ENCODE data around the gene SIX6. TPM values are rescaled to one million over a fixed set of nuclear protein-coding genes. Genes with fewer than 3 reads are reported as not detected.
"Not testable (repeated sequence)": the region's sequence is repeated elsewhere in the genome, so short reads cannot be mapped to it uniquely, and the experiment has no call there.

Gene SIX6
- total RNA-seq: not detected

DNA sequence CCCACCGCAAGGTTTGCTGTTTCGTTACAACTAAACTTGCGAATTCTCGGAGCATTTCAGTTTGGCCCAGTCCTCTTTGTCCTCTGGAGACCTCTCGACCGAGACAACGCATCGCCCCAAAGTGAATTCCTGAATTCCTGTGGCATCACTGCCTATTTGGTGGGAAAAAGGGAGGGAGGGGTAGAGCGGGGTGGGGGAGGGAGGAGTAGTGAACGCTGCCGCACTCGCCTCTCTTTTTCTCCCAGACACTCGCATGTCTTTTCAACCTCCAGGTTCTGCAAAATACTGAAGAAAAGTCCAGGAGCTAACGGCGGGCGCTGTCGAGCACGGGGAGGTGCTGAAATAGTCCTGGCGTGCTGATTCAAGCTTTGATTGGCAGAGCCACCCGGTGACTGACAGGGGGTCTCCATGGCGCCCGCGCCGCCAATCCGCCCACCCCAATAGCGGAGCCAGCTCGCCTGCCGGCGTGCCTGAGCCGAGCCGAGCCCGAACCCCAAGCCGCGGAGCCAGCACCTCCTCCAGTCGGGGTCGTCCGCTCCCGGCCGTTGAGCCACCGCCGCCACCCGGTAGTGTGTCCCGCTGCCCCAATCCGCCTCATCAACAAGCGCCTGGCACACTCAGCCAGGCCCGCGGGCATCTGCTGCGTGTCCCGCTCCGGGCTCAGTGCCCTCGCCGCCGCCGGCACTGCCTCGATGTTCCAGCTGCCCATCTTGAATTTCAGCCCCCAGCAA lies at the start of gene SIX6:
SIX6 (plus strand) TSS at position 440 of the 731 bp plus-strand sequence; CDS start at position 693, 253 bp downstream.
- Histone ChIP-seq H3K4me3 (peak within 1 kb of the TSS in 1 of 2 donors; percentile 17), H3K27ac (no peak within 1 kb of the TSS), H3K27me3 (peaks cover 5% of the 10 kb centered on the region), H3K9me3 (no peaks in the 10 kb centered on the region), H3K4me1 (peaks cover 27% of the 10 kb centered on the region), H3K36me3 (no peaks in the 10 kb centered on the region)
- DNase-seq (ENCODE audit: extremely low spot score in 2 of 2): no peak
- no peak for TF ChIP-seq POLR2A (IDR thresholded peaks at IDR 0.05)
- TF ChIP-seq POLR2AphosphoS5 (IDR thresholded peaks at IDR 0.05; ENCODE audit: insufficient read depth in 1 of 2, low read depth in 1 of 2): no peak
- TF ChIP-seq, protein P1, sequence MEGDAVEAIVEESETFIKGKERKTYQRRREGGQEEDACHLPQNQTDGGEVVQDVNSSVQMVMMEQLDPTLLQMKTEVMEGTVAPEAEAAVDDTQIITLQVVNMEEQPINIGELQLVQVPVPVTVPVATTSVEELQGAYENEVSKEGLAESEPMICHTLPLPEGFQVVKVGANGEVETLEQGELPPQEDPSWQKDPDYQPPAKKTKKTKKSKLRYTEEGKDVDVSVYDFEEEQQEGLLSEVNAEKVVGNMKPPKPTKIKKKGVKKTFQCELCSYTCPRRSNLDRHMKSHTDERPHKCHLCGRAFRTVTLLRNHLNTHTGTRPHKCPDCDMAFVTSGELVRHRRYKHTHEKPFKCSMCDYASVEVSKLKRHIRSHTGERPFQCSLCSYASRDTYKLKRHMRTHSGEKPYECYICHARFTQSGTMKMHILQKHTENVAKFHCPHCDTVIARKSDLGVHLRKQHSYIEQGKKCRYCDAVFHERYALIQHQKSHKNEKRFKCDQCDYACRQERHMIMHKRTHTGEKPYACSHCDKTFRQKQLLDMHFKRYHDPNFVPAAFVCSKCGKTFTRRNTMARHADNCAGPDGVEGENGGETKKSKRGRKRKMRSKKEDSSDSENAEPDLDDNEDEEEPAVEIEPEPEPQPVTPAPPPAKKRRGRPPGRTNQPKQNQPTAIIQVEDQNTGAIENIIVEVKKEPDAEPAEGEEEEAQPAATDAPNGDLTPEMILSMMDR (IDR thresholded peaks at IDR 0.05): no peak
- intact Hi-C loops (cut with DNase I): no loop called here

DNA sequence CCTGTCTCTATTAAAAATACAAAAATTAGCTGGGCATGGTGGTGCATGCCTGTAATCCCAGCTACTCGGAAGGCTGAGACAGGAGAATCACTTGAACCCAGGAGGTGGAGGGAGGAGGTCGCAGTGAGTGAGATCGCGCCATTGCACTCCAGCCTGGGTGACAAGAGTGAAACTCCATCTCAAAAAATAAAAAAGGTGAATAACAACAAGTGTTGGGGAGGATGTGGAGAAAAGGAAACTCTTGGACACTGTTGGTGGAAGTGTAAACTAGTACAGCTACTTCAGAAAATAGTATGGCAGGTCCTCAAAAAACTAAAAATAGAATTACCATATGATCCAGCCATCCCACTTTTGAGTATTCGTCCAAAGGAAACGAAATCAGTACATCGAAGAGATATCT lies 28.7 kb upstream of the SIX6 start:
- H3K4me1 ChIP-seq; H3K4me3 ChIP-seq; H3K27ac ChIP-seq; H3K9me3 ChIP-seq; intact Hi-C loops (cut with DNase I); H3K27me3 ChIP-seq; DNase-seq (ENCODE audit: extremely low spot score in 2 of 2); H3K36me3 ChIP-seq: not testable (repeated sequence)

DNA sequence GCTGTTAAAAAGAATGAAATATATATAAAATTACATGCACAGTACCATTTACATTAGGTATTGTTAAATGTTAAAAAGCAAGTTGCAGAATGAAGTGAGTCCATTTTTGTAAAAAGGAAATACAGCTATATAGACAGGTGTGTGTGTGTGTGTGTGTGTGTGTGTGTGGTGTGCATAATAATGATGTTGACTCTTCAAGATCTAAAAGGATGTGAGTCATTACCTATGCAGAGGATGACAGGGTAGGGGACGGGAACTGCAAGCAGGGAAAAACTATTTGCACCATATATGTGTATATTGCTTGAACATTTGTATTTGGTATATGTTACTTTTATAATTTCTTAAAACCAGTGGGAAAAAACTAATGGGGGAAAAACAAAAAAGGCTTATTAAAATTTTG lies 26.2 kb upstream of the SIX6 start:
- Histone ChIP-seq H3K9me3 (peaks cover 7% of the 10 kb centered on the region), H3K36me3 (no peaks in the 10 kb centered on the region), H3K4me3 (no peak overlapping the region), H3K27me3 (peaks cover 10% of the 10 kb centered on the region), H3K4me1 (peaks cover 10% of the 10 kb centered on the region), H3K27ac (no peak overlapping the region)
- intact Hi-C loops (cut with DNase I): no loop called here
- DNase-seq (ENCODE audit: extremely low spot score in 2 of 2): no peak
- TF ChIP-seq, protein P1 (IDR thresholded peaks at IDR 0.05): no peak
- TF ChIP-seq POLR2AphosphoS5 (IDR thresholded peaks at IDR 0.05; ENCODE audit: insufficient read depth in 1 of 2, low read depth in 1 of 2) (no peak), POLR2A (IDR thresholded peaks at IDR 0.05) (no peak)

DNA sequence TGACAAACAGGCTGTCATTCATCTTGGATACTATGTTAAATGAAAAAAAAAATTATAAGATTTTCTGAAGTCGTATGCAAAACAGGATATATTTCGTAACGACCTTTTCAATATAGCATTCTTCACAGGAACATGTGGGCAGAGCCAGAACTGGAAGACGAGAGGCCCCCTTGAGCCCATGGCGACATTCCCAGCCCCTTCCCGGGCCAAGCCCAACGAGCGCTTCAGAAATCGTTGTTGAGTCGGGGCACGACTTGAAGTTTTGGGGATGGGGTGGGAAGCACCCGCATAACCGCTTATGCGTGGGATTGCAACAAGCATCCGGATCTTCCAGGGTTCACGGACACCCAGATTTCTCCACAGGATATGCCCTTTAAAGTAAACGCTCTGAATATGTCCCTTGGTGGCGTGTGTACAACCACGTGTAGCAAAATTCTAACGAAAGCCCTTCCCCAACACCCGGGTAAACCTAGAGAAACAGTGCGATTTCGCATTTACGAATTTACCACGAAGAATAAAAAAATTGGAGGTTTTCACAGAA lies 23.8 kb upstream of the SIX6 start:
- H3K27me3 ChIP-seq: peaks cover 10% of the 10 kb centered on the region
- no peaks in the 10 kb centered on the region for H3K36me3 ChIP-seq
- peaks cover 10% of the 10 kb centered on the region for H3K4me1 ChIP-seq
- intact Hi-C loops (cut with DNase I): no loop called here
- TF ChIP-seq POLR2AphosphoS5 (IDR thresholded peaks at IDR 0.05; ENCODE audit: insufficient read depth in 1 of 2, low read depth in 1 of 2) (no peak), POLR2A (IDR thresholded peaks at IDR 0.05) (no peak)
- TF ChIP-seq, protein P1 (IDR thresholded peaks at IDR 0.05): no peak
- H3K27ac ChIP-seq: no peak overlapping the region
- DNase-seq (ENCODE audit: extremely low spot score in 2 of 2): no peak
- peaks cover 5% of the 10 kb centered on the region for H3K9me3 ChIP-seq
- H3K4me3 ChIP-seq: peak overlapping the region in 1 of 2 donors; percentile 31

DNA sequence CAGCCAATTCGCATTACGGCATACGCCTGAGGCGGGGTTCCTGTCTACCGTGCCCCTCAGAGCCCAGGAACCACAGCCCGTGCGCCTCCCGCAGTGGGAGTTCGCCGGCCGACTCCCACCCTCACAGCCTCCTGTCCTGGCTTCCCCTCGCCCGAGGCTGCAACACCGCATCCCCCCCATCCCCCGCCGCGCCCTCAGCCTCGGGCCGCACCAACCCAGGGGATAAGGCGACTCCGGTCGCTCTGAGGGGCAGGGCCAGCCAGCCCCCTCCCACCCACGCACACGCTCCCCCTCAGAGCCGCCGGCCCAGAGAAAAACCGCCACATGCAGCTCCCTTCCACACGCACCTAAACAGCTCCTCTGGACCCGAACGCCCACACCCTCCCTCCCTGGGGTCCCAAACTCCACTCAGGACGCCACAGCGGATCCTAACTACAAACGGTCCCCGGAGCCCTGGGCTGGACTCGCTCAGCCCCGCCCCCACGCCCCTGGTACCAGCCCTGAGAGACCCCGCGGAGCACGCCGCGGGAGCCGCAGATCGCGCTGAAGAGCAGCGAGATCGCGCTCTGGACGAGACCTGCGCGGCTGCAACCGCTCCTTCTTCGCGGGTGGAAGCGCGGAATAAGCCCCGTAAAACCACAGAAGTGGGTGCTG lies 23.2 kb upstream of the SIX6 start, which contains the start of gene C14orf39:
C14orf39 (minus strand) TSS at position 466 of the 654 bp plus-strand sequence. CDS start 985 bp downstream, outside the sequence.
- intact Hi-C loops (cut with DNase I): no loop called here
- Histone ChIP-seq H3K27ac (no peak within 1 kb of the TSS), H3K4me1 (peaks cover 10% of the 10 kb centered on the region), H3K4me3 (peak within 1 kb of the TSS in 1 of 2 donors; percentile 31), H3K27me3 (peaks cover 10% of the 10 kb centered on the region), H3K36me3 (no peaks in the 10 kb centered on the region), H3K9me3 (no peaks in the 10 kb centered on the region)
- TF ChIP-seq, protein P1 (IDR thresholded peaks at IDR 0.05): no peak
- no peak for TF ChIP-seq POLR2A (IDR thresholded peaks at IDR 0.05)
- no peak for TF ChIP-seq POLR2AphosphoS5 (IDR thresholded peaks at IDR 0.05; ENCODE audit: insufficient read depth in 1 of 2, low read depth in 1 of 2)
- DNase-seq (ENCODE audit: extremely low spot score in 2 of 2): no peak

Measured in vagina (tissue), 2 donors.